Measurements from ENCODE around the gene ACCSL. TPM values are rescaled to one million over a fixed set of nuclear protein-coding genes. Genes with fewer than 3 reads are reported as not detected.

Gene ACCSL
- total and polyA plus RNA-seq, 2 donors (not counting 1 experiment from before 2014, with no cell fraction given) = not detected

DNA sequence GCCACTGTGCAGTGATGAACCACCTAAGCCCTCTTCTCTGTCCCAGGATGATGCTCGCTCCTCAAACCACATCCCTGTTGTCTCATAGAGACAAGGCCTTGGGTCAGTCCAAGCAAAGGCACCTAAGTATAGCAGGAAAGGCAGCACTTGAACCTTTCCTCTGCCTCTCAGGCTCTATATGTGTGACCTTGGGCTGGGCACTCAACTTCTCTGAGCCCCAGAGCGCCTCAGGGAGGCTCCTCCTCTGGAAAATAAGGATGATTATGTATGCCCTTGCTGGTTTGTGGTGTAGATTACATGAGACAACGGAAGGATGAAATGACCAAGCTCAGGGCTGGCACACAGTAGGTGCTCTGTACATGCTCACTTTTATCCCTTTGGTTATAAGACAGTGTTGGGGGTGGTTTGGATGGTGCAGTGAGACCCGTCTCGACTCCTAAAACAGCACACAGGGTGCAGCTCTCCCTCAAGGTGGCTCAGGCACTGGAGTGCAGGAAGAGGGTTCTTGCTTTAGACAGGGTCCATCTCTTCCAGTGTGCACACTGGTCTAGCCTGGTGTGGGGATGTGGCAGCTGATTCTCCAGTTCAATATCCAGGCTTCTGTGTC is 40.2 kb upstream of the ACCSL start:
- no peaks in the 10 kb centered on the region for H4K20me1 ChIP-seq (ENCODE audit: control insufficient read depth, extremely low read depth, insufficient read depth, low read length)
- peaks cover 6% of the 10 kb centered on the region for H3K4me1 ChIP-seq (ENCODE audit: control insufficient read depth, extremely low read depth, insufficient read depth, low read length)
- H3K9ac ChIP-seq (ENCODE audit: insufficient read depth, low read length) = no peak overlapping the region
- no peak for TF ChIP-seq EZH2 (IDR thresholded peaks at IDR 0.05; ENCODE audit: low read length, missing control alignments)
- TF ChIP-seq CTCF (conservative IDR thresholded peaks at IDR 0.05 in 1 of 2, IDR thresholded peaks at IDR 0.05 in 1 of 2; ENCODE audit: low read depth in 1 of 2, low read length in 2 of 2) = no peak
- H3K4me2 ChIP-seq (ENCODE audit: extremely low read depth, insufficient read depth, low read length) = no peak overlapping the region
- H3K27me3 ChIP-seq (ENCODE audit: control insufficient read depth, insufficient read depth, low read length) = no peaks in the 10 kb centered on the region
- no peak overlapping the region for H3K27ac ChIP-seq (ENCODE audit: insufficient read depth, low read length)
- H3K36me3 ChIP-seq (ENCODE audit: control insufficient read depth, insufficient read depth, low read length) = no peaks in the 10 kb centered on the region
- no peaks in the 10 kb centered on the region for H3K79me2 ChIP-seq (ENCODE audit: control insufficient read depth, insufficient read depth, low read length)
- H3K9me3 ChIP-seq (ENCODE audit: control insufficient read depth, insufficient read depth, low read depth, low read length) = no peaks in the 10 kb centered on the region
- DNase-seq (ENCODE audit: low read depth in 2 of 2) = no peak
- no peak overlapping the region for H2AFZ ChIP-seq (ENCODE audit: low read length)
- H3K4me3 ChIP-seq (replicated peaks in 1 of 4; ENCODE audit: control extremely low read depth in 1 of 4, insufficient read depth in 1 of 4, low read depth in 3 of 4, low read length in 4 of 4) = no peak overlapping the region

DNA sequence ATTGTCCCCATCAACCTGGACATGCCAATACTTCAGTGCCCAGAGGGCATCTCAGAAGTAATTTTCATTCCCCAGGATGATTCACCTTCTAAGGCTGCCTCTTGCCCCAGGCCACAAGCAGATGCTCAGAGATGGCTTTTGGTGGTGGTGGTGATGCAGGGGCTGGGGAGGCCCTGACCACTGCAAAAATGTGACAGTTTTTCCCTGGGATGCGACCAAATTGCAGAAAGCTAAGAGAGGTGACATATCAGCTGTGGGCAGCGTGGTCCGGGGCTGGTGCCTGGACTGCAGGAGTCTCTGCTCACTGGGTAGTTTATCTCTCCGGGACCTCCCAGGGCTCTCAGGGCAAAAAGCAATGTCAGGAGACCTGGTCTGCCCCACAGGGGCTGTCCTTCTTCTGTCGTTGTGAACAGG is 39.7 kb upstream of the ACCSL start:
- Histone ChIP-seq H3K9me3 (ENCODE audit: control insufficient read depth, insufficient read depth, low read depth, low read length) (no peaks in the 10 kb centered on the region), H3K4me1 (ENCODE audit: control insufficient read depth, extremely low read depth, insufficient read depth, low read length) (peaks cover 6% of the 10 kb centered on the region), H3K27ac (ENCODE audit: insufficient read depth, low read length) (no peak overlapping the region), H3K79me2 (ENCODE audit: control insufficient read depth, insufficient read depth, low read length) (no peaks in the 10 kb centered on the region), H3K9ac (ENCODE audit: insufficient read depth, low read length) (no peak overlapping the region), H4K20me1 (ENCODE audit: control insufficient read depth, extremely low read depth, insufficient read depth, low read length) (no peaks in the 10 kb centered on the region), H3K36me3 (ENCODE audit: control insufficient read depth, insufficient read depth, low read length) (no peaks in the 10 kb centered on the region), H3K4me3 (replicated peaks in 1 of 4; ENCODE audit: control extremely low read depth in 1 of 4, insufficient read depth in 1 of 4, low read depth in 3 of 4, low read length in 4 of 4) (no peak overlapping the region), H3K4me2 (ENCODE audit: extremely low read depth, insufficient read depth, low read length) (no peak overlapping the region), H3K27me3 (ENCODE audit: control insufficient read depth, insufficient read depth, low read length) (no peaks in the 10 kb centered on the region), H2AFZ (ENCODE audit: low read length) (no peak overlapping the region)
- no peak for DNase-seq (ENCODE audit: low read depth in 2 of 2)
- TF ChIP-seq CTCF (conservative IDR thresholded peaks at IDR 0.05 in 1 of 2, IDR thresholded peaks at IDR 0.05 in 1 of 2; ENCODE audit: low read depth in 1 of 2, low read length in 2 of 2) (no peak), EZH2 (IDR thresholded peaks at IDR 0.05; ENCODE audit: low read length, missing control alignments) (no peak)

DNA sequence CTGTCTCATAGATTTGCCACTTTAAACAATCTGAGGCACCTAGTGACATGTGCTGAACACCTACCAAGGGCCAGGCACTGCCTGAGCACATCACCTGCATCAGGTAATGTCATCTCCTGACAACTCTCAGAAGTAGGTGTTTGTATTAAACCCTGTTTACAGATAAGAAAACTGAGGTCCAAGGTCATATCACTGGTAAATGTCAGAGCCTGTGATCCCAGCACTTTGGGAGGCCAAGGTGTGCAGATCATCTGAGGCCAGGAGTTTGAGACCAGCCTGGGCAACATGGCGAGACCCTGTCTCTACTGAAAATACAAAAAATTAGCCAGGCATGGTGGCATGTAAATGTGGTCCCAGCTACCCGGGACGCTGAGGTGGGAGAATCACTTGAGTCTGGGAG is 39.1 kb upstream of the ACCSL start:
- Histone ChIP-seq H3K27ac (ENCODE audit: insufficient read depth, low read length) (no peak overlapping the region), H3K79me2 (ENCODE audit: control insufficient read depth, insufficient read depth, low read length) (no peaks in the 10 kb centered on the region), H3K9ac (ENCODE audit: insufficient read depth, low read length) (no peak overlapping the region), H3K27me3 (ENCODE audit: control insufficient read depth, insufficient read depth, low read length) (no peaks in the 10 kb centered on the region), H3K36me3 (ENCODE audit: control insufficient read depth, insufficient read depth, low read length) (no peaks in the 10 kb centered on the region), H4K20me1 (ENCODE audit: control insufficient read depth, extremely low read depth, insufficient read depth, low read length) (no peaks in the 10 kb centered on the region), H2AFZ (ENCODE audit: low read length) (no peak overlapping the region), H3K4me3 (replicated peaks in 1 of 4; ENCODE audit: control extremely low read depth in 1 of 4, insufficient read depth in 1 of 4, low read depth in 3 of 4, low read length in 4 of 4) (no peak overlapping the region), H3K9me3 (ENCODE audit: control insufficient read depth, insufficient read depth, low read depth, low read length) (no peaks in the 10 kb centered on the region), H3K4me2 (ENCODE audit: extremely low read depth, insufficient read depth, low read length) (no peak overlapping the region), H3K4me1 (ENCODE audit: control insufficient read depth, extremely low read depth, insufficient read depth, low read length) (peaks cover 6% of the 10 kb centered on the region)
- no peak for DNase-seq (ENCODE audit: low read depth in 2 of 2)
- TF ChIP-seq EZH2 (IDR thresholded peaks at IDR 0.05; ENCODE audit: low read length, missing control alignments) = no peak
- TF ChIP-seq CTCF (conservative IDR thresholded peaks at IDR 0.05 in 1 of 2, IDR thresholded peaks at IDR 0.05 in 1 of 2; ENCODE audit: low read depth in 1 of 2, low read length in 2 of 2) = no peak

Data from fibroblast of lung (primary cell).